GM23338 (cell line): ENCODE results near the gene TCF12. TPM values are rescaled to one million over a fixed set of nuclear protein-coding genes. Genes with fewer than 3 reads are reported as not detected.

Experiments
- ATAC-seq: fragments of 200-7000 bp; cut with Tn5 transposase; 3 replicates; pipeline ENCODE4 v1.9.1; 2020
- DNase-seq: peaks from one replicate; pipeline ENCODE4 v3.0.0-alpha.2; 2015; ENCODE audit warnings: low spot score
- H2AFZ ChIP-seq: fragments of 200-600 bp; sonication (generic); 2 replicates; pipeline ENCODE4 v1.8.0; 2016; ENCODE audit warnings: antibody characterized with exemption, mild to moderate bottlenecking, moderate library complexity
- H3F3A ChIP-seq: fragments of 200-600 bp; sonication (generic); replicated peaks from 2 replicates; pipeline ENCODE4 v1.8.0; 2017; ENCODE audit warnings: antibody characterized with exemption, mixed run types, low read depth
- H3K27ac ChIP-seq: fragments of 200-600 bp; sonication (generic); 2 replicates; pipeline ENCODE4 v1.6.1; 2016; ENCODE audit warnings: low read depth
- H3K27me3 ChIP-seq: fragments of 200-600 bp; sonication (generic); 2 replicates; pipeline ENCODE4 v1.8.0; 2016; ENCODE audit warnings: mild to moderate bottlenecking, mixed run types, moderate library complexity; ENCODE audit not compliant: insufficient read depth
- H3K36me3 ChIP-seq: fragments of 200-600 bp; sonication (generic); 2 replicates; pipeline ENCODE4 v1.8.0; 2016; ENCODE audit warnings: mild to moderate bottlenecking; ENCODE audit not compliant: insufficient read depth
- H3K4me1 ChIP-seq: fragments of 200-600 bp; sonication (generic); 2 replicates; pipeline ENCODE4 v1.8.0; 2016; ENCODE audit warnings: mild to moderate bottlenecking, moderate library complexity; ENCODE audit not compliant: insufficient read depth
- H3K4me2 ChIP-seq: fragments of 200-600 bp; sonication (generic); 2 replicates; pipeline ENCODE4 v1.7.1; 2017; ENCODE audit warnings: mixed run types
- H3K4me3 ChIP-seq: fragments of 200-600 bp; sonication (generic); 2 replicates; pipeline ENCODE4 v1.6.1; 2016; ENCODE audit warnings: mixed run types
- H3K79me2 ChIP-seq: fragments of 200-600 bp; sonication (generic); replicated peaks from 2 replicates; pipeline ENCODE4 v1.8.0; 2017; ENCODE audit warnings: mild to moderate bottlenecking; ENCODE audit not compliant: insufficient read depth
- H3K9me2 ChIP-seq: fragments of 200-600 bp; sonication (generic); 2 replicates; pipeline ENCODE4 v1.8.0; 2017; ENCODE audit not compliant: insufficient read depth
- H4K20me1 ChIP-seq: fragments of 200-600 bp; sonication (generic); replicated peaks from 2 replicates; pipeline ENCODE4 v1.8.0; 2017; ENCODE audit warnings: mild to moderate bottlenecking; ENCODE audit not compliant: insufficient read depth
- H3K27ac Mint-ChIP-seq: 2 replicates; pipeline ENCODE4 v1.8.0; 2020; ENCODE audit warnings: inconsistent platforms, mild to moderate bottlenecking, moderate library complexity, mixed read lengths
- H3K27me3 Mint-ChIP-seq: 3 replicates; pipeline ENCODE4 v1.8.0; 2022; ENCODE audit warnings: low read depth, mild to moderate bottlenecking, moderate library complexity, mixed read lengths, inconsistent platforms; ENCODE audit not compliant: insufficient read depth, poor library complexity
- H3K36me3 Mint-ChIP-seq: 3 replicates; pipeline ENCODE4 v1.8.0; 2021; ENCODE audit warnings: low read depth, mild to moderate bottlenecking, inconsistent platforms, moderate library complexity, mixed read lengths
- H3K4me1 Mint-ChIP-seq: 3 replicates; pipeline ENCODE4 v1.8.0; 2020; ENCODE audit warnings: mild to moderate bottlenecking, inconsistent platforms, mixed read lengths
- H3K4me3 Mint-ChIP-seq: 3 replicates; pipeline ENCODE4 v1.8.0; 2021; ENCODE audit warnings: moderate library complexity, mild to moderate bottlenecking, inconsistent platforms, mixed read lengths
- H3K9me3 Mint-ChIP-seq: 3 replicates; pipeline ENCODE4 v1.8.0; 2020; ENCODE audit warnings: moderate library complexity, mild to moderate bottlenecking, inconsistent platforms, mixed read lengths
- CREB1 ChIP-seq: fragments of 250-450 bp; sonication (Bioruptor Pico); IDR thresholded peaks from 2 replicates; pipeline ENCODE4 v1.5.0; 2020; ENCODE audit warnings: low read depth, mild to moderate bottlenecking, moderate library complexity
- ETS1 ChIP-seq: IDR thresholded peaks from 2 replicates; pipeline ENCODE4 v1.6.1; 2016; ENCODE audit warnings: antibody characterized with exemption
- EZH2 ChIP-seq: fragments of 200-600 bp; sonication (generic); IDR thresholded peaks from one replicate; pipeline ENCODE4 v1.8.0; 2017; ENCODE audit warnings: antibody characterized with exemption, mild to moderate bottlenecking, low read depth; ENCODE audit not compliant: unreplicated experiment
- EZH2phosphoT487 ChIP-seq: fragments of 200-600 bp; sonication (generic); IDR thresholded peaks from one replicate; pipeline ENCODE4 v1.8.1; 2018; ENCODE audit warnings: antibody characterized with exemption; ENCODE audit not compliant: unreplicated experiment
- JUNB ChIP-seq: IDR thresholded peaks from one replicate; pipeline ENCODE4 v1.6.1; 2016; ENCODE audit warnings: antibody characterized with exemption; ENCODE audit not compliant: unreplicated experiment
- NANOG ChIP-seq: IDR thresholded peaks from 2 replicates; pipeline ENCODE4 v1.6.1; 2016; ENCODE audit warnings: antibody characterized with exemption, borderline replicate concordance
- POLR2AphosphoS5 ChIP-seq: IDR thresholded peaks from 2 replicates; pipeline ENCODE4 v1.6.1; 2016; ENCODE audit warnings: antibody characterized with exemption, low read depth
- STAT1 ChIP-seq: IDR thresholded peaks from one replicate; pipeline ENCODE4 v1.6.1; 2016; ENCODE audit warnings: antibody characterized with exemption; ENCODE audit not compliant: unreplicated experiment
- ZNF114 ChIP-seq: fragments of 250-450 bp; sonication (Bioruptor Pico); IDR thresholded peaks from 2 replicates; pipeline ENCODE4 v1.5.0; 2020; ENCODE audit warnings: mild to moderate bottlenecking, moderate library complexity
- ZNF331 ChIP-seq: fragments of 250-450 bp; sonication (Bioruptor Pico); IDR thresholded peaks from 2 replicates; pipeline ENCODE4 v1.5.0; 2020; ENCODE audit warnings: low read depth, mild to moderate bottlenecking, moderate library complexity
- polyA plus RNA-seq: library from polyadenylated mRNA; unstranded; fragments of >200 nt; fragmentation: Nextera tagmentation; extraction: Ambion mirVana; gene quantifications from 2 replicates; pipeline ENCODE4 v1.2.1, GENCODE V29; 2016
- total RNA-seq: library from RNA; depleted of rRNA; stranded (reverse); fragments of >200 nt; shearing (Covaris generic); gene quantifications from 2 replicates; pipeline ENCODE4 v1.2.3, GENCODE V29; 2014
- TF ChIP-seq, protein P1 (sequence below): IDR thresholded peaks from one replicate; pipeline ENCODE4 v1.6.1; 2018; ENCODE audit warnings: antibody characterized with exemption; ENCODE audit not compliant: unreplicated experiment
- TF ChIP-seq, protein P2 (sequence below), 2 experiments: fragments of 200-600 bp in 1 of 2; sonication (generic) in 1 of 2; conservative IDR thresholded peaks; 2 replicates each; pipeline versions ENCODE4 v1.5.1 to v1.6.1; 2016 to 2017; ENCODE audit warnings: antibody characterized with exemption in 2 of 2, low read depth in 2 of 2, mild to moderate bottlenecking in 2 of 2, moderate library complexity in 1 of 2
- TF ChIP-seq, protein P3 (sequence below): fragments of 250-450 bp; sonication (Bioruptor Pico); IDR thresholded peaks from 2 replicates; pipeline ENCODE4 v1.5.0; 2020; ENCODE audit warnings: mild to moderate bottlenecking, moderate library complexity

The TCF12 gene
- total and polyA plus RNA-seq, 2 experiments from 2014 or later: 27.6 to 104 TPM

GRCh38 chr15:56890038-56890437 lies 28.4 kb upstream of the TCF12 start:
- H3K27ac Mint-ChIP-seq: no peak overlapping the region
- H3K4me1 Mint-ChIP-seq: peaks cover 29% of the 10 kb centered on the region
- Histone ChIP-seq H4K20me1 (no peaks in the 10 kb centered on the region), H2AFZ (no peak overlapping the region), H3F3A (peaks cover 22% of the 10 kb centered on the region), H3K36me3 (no peaks in the 10 kb centered on the region), H3K27me3 (peaks cover 19% of the 10 kb centered on the region), H3K9me2 (no peaks in the 10 kb centered on the region), H3K27ac (no peak overlapping the region), H3K4me2 (no peak overlapping the region), H3K79me2 (no peaks in the 10 kb centered on the region), H3K4me1 (peaks cover 25% of the 10 kb centered on the region), H3K4me3 (no peak overlapping the region)
- peaks cover 4% of the 10 kb centered on the region for H3K27me3 Mint-ChIP-seq
- no peak for ATAC-seq
- peaks cover 3% of the 10 kb centered on the region; the same call in 1 of the 3 replicates for H3K36me3 Mint-ChIP-seq
- DNase-seq: no peak
- no peak for TF ChIP-seq NANOG
- TF ChIP-seq POLR2AphosphoS5: no peak
- TF ChIP-seq CREB1 (CRISPR knock-in tag): no peak
- no peak for TF ChIP-seq EZH2phosphoT487
- TF ChIP-seq, protein P1, sequence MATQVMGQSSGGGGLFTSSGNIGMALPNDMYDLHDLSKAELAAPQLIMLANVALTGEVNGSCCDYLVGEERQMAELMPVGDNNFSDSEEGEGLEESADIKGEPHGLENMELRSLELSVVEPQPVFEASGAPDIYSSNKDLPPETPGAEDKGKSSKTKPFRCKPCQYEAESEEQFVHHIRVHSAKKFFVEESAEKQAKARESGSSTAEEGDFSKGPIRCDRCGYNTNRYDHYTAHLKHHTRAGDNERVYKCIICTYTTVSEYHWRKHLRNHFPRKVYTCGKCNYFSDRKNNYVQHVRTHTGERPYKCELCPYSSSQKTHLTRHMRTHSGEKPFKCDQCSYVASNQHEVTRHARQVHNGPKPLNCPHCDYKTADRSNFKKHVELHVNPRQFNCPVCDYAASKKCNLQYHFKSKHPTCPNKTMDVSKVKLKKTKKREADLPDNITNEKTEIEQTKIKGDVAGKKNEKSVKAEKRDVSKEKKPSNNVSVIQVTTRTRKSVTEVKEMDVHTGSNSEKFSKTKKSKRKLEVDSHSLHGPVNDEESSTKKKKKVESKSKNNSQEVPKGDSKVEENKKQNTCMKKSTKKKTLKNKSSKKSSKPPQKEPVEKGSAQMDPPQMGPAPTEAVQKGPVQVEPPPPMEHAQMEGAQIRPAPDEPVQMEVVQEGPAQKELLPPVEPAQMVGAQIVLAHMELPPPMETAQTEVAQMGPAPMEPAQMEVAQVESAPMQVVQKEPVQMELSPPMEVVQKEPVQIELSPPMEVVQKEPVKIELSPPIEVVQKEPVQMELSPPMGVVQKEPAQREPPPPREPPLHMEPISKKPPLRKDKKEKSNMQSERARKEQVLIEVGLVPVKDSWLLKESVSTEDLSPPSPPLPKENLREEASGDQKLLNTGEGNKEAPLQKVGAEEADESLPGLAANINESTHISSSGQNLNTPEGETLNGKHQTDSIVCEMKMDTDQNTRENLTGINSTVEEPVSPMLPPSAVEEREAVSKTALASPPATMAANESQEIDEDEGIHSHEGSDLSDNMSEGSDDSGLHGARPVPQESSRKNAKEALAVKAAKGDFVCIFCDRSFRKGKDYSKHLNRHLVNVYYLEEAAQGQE: no peak
- no peak for TF ChIP-seq STAT1
- TF ChIP-seq, protein P2, sequence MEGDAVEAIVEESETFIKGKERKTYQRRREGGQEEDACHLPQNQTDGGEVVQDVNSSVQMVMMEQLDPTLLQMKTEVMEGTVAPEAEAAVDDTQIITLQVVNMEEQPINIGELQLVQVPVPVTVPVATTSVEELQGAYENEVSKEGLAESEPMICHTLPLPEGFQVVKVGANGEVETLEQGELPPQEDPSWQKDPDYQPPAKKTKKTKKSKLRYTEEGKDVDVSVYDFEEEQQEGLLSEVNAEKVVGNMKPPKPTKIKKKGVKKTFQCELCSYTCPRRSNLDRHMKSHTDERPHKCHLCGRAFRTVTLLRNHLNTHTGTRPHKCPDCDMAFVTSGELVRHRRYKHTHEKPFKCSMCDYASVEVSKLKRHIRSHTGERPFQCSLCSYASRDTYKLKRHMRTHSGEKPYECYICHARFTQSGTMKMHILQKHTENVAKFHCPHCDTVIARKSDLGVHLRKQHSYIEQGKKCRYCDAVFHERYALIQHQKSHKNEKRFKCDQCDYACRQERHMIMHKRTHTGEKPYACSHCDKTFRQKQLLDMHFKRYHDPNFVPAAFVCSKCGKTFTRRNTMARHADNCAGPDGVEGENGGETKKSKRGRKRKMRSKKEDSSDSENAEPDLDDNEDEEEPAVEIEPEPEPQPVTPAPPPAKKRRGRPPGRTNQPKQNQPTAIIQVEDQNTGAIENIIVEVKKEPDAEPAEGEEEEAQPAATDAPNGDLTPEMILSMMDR (conservative IDR thresholded peaks at IDR 0.05; ENCODE audit: low read depth in 2 of 2): no peak
- TF ChIP-seq ETS1: no peak
- TF ChIP-seq ZNF114 (CRISPR knock-in tag): no peak
- no peak for TF ChIP-seq ZNF331
- TF ChIP-seq JUNB: no peak
- TF ChIP-seq EZH2: no peak
- TF ChIP-seq, protein P3, sequence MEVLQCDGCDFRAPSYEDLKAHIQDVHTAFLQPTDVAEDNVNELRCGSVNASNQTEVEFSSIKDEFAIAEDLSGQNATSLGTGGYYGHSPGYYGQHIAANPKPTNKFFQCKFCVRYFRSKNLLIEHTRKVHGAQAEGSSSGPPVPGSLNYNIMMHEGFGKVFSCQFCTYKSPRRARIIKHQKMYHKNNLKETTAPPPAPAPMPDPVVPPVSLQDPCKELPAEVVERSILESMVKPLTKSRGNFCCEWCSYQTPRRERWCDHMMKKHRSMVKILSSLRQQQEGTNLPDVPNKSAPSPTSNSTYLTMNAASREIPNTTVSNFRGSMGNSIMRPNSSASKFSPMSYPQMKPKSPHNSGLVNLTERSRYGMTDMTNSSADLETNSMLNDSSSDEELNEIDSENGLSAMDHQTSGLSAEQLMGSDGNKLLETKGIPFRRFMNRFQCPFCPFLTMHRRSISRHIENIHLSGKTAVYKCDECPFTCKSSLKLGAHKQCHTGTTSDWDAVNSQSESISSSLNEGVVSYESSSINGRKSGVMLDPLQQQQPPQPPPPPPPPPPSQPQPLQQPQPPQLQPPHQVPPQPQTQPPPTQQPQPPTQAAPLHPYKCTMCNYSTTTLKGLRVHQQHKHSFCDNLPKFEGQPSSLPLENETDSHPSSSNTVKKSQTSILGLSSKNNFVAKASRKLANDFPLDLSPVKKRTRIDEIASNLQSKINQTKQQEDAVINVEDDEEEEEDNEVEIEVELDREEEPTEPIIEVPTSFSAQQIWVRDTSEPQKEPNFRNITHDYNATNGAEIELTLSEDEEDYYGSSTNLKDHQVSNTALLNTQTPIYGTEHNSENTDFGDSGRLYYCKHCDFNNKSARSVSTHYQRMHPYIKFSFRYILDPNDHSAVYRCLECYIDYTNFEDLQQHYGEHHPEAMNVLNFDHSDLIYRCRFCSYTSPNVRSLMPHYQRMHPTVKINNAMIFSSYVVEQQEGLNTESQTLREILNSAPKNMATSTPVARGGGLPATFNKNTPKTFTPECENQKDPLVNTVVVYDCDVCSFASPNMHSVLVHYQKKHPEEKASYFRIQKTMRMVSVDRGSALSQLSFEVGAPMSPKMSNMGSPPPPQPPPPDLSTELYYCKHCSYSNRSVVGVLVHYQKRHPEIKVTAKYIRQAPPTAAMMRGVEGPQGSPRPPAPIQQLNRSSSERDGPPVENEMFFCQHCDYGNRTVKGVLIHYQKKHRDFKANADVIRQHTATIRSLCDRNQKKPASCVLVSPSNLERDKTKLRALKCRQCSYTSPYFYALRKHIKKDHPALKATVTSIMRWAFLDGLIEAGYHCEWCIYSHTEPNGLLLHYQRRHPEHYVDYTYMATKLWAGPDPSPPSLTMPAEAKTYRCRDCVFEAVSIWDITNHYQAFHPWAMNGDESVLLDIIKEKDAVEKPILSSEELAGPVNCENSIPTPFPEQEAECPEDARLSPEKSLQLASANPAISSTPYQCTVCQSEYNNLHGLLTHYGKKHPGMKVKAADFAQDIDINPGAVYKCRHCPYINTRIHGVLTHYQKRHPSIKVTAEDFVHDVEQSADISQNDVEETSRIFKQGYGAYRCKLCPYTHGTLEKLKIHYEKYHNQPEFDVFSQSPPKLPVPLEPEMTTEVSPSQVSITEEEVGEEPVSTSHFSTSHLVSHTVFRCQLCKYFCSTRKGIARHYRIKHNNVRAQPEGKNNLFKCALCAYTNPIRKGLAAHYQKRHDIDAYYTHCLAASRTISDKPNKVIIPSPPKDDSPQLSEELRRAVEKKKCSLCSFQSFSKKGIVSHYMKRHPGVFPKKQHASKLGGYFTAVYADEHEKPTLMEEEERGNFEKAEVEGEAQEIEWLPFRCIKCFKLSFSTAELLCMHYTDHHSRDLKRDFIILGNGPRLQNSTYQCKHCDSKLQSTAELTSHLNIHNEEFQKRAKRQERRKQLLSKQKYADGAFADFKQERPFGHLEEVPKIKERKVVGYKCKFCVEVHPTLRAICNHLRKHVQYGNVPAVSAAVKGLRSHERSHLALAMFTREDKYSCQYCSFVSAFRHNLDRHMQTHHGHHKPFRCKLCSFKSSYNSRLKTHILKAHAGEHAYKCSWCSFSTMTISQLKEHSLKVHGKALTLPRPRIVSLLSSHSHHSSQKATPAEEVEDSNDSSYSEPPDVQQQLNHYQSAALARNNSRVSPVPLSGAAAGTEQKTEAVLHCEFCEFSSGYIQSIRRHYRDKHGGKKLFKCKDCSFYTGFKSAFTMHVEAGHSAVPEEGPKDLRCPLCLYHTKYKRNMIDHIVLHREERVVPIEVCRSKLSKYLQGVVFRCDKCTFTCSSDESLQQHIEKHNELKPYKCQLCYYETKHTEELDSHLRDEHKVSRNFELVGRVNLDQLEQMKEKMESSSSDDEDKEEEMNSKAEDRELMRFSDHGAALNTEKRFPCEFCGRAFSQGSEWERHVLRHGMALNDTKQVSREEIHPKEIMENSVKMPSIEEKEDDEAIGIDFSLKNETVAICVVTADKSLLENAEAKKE (CRISPR knock-in tag): no peak
- no peak overlapping the region for H3K4me3 Mint-ChIP-seq
- no peaks in the 10 kb centered on the region for H3K9me3 Mint-ChIP-seq
